IMR-90 (cell line): ENCODE results near the gene NUAK1. TPM values are rescaled to one million over a fixed set of nuclear protein-coding genes. Genes with fewer than 3 reads are reported as not detected.

ENCODE experiments used
- ATAC-seq: fragments of 200-7000 bp; cut with Tn5 transposase; 2 replicates; pipeline ENCODE4 v1.9.1; 2020; ENCODE audit warnings: low read depth, mild to moderate bottlenecking, moderate library complexity
- BruUV-seq: library from RNA; stranded (reverse); fragments of 400-500 nt; replicated peaks from 2 replicates; lab custom pipeline; 2021; lab: Mats Ljungman, UMichigan
- CTCF ChIA-PET: fragments of 300-600 bp; formaldehyde crosslinking; extraction: SDS; loops from one replicate; lab custom pipeline; 2021; ENCODE audit warnings: antibody characterized with exemption; lab: Yijun Ruan, JAX
- POLR2A ChIA-PET: fragments of 300-600 bp; sonication (Branson Sonifier 250); formaldehyde crosslinking; loops from one replicate; lab custom pipeline; 2022; ENCODE audit warnings: antibody characterized with exemption; ENCODE audit not compliant: unreplicated experiment; lab: Charles Lee
- DNase-seq: peaks from one replicate; pipeline ENCODE4 v3.0.0; 2013
- H2AFZ ChIP-seq: replicated peaks from 2 replicates; pipeline ENCODE3; 2013; ENCODE audit warnings: low read length, mild to moderate bottlenecking; ENCODE audit not compliant: poor library complexity
- H2AK5ac ChIP-seq: 2 replicates; pipeline ENCODE4 v1.6.1; 2013; ENCODE audit warnings: low read depth, low read length, inconsistent platforms
- H2AK9ac ChIP-seq: replicated peaks from 2 replicates; pipeline ENCODE3; 2013; ENCODE audit warnings: mild to moderate bottlenecking, low read depth, low read length, moderate library complexity; ENCODE audit not compliant: poor library complexity
- H2BK120ac ChIP-seq: 2 replicates; pipeline ENCODE4 v1.6.1; 2013; ENCODE audit warnings: low read depth, low read length, inconsistent platforms
- H2BK15ac ChIP-seq: 3 replicates; pipeline ENCODE4 v1.6.1; 2013; ENCODE audit warnings: low read depth, low read length, inconsistent platforms
- H2BK20ac ChIP-seq: 2 replicates; pipeline ENCODE4 v1.6.1; 2013; ENCODE audit warnings: low read depth, mild to moderate bottlenecking, inconsistent platforms, low read length, moderate library complexity
- H2BK5ac ChIP-seq: 2 replicates; pipeline ENCODE4 v1.6.1; 2013; ENCODE audit warnings: mild to moderate bottlenecking, low read depth, low read length, inconsistent platforms; ENCODE audit not compliant: poor library complexity, severe bottlenecking
- H3K14ac ChIP-seq: replicated peaks from 2 replicates; pipeline ENCODE4 v1.6.1; 2013; ENCODE audit warnings: low read depth, low read length, inconsistent platforms
- H3K18ac ChIP-seq: 2 replicates; pipeline ENCODE4 v1.6.1; 2013; ENCODE audit warnings: low read depth, low read length, control low read depth
- H3K23ac ChIP-seq: 2 replicates; pipeline ENCODE4 v1.6.1; 2013; ENCODE audit warnings: low read depth, low read length, inconsistent platforms
- H3K27ac ChIP-seq: 2 replicates; pipeline ENCODE4 v1.5.1; 2013; ENCODE audit warnings: mild to moderate bottlenecking, control low read depth, low read length; ENCODE audit not compliant: insufficient read depth
- H3K27me3 ChIP-seq: 2 replicates; pipeline ENCODE4 v1.6.1; 2013; ENCODE audit warnings: low read length; ENCODE audit not compliant: control insufficient read depth, insufficient read depth
- H3K36me3 ChIP-seq: 2 replicates; pipeline ENCODE4 v1.6.1; 2013; ENCODE audit warnings: low read length, mixed read lengths; ENCODE audit not compliant: control insufficient read depth, insufficient read depth
- H3K4ac ChIP-seq: 2 replicates; pipeline ENCODE4 v1.6.1; 2013; ENCODE audit warnings: low read depth, low read length, inconsistent platforms
- H3K4me1 ChIP-seq: 2 replicates; pipeline ENCODE4 v1.6.1; 2013; ENCODE audit warnings: low read length, mixed read lengths; ENCODE audit not compliant: control insufficient read depth, insufficient read depth
- H3K4me2 ChIP-seq: 2 replicates; pipeline ENCODE4 v1.6.1; 2013; ENCODE audit warnings: low read depth, mild to moderate bottlenecking, control low read depth, low read length, moderate library complexity
- H3K4me3 ChIP-seq: 2 replicates; pipeline ENCODE4 v1.5.1; 2013; ENCODE audit warnings: low read depth, mild to moderate bottlenecking, control low read depth, low read length, moderate library complexity; ENCODE audit not compliant: insufficient read depth
- H3K56ac ChIP-seq: 2 replicates; pipeline ENCODE4 v1.6.1; 2013; ENCODE audit warnings: low read length, inconsistent platforms; ENCODE audit not compliant: insufficient read depth; ENCODE audit errors: extremely low read depth
- H3K79me1 ChIP-seq, 2 experiments: 2 replicates each; pipeline ENCODE4 v1.6.1; 2013; ENCODE audit warnings: low read length in 2 of 2, inconsistent platforms in 1 of 2, low read depth in 1 of 2
- H3K9ac ChIP-seq: 2 replicates; pipeline ENCODE4 v1.6.1; 2013; ENCODE audit warnings: low read depth, low read length, control low read depth
- H3K9me1 ChIP-seq: 2 replicates; pipeline ENCODE4 v1.6.1; 2013; ENCODE audit warnings: low read length, inconsistent platforms; ENCODE audit not compliant: insufficient read depth
- H3K9me3 ChIP-seq: 2 replicates; pipeline ENCODE4 v1.6.1; 2013; ENCODE audit warnings: low read length; ENCODE audit not compliant: control insufficient read depth, insufficient read depth
- H4K20me1 ChIP-seq: 2 replicates; pipeline ENCODE4 v1.6.1; 2013; ENCODE audit warnings: low read length, inconsistent platforms; ENCODE audit not compliant: insufficient read depth
- H4K5ac ChIP-seq: 2 replicates; pipeline ENCODE4 v1.6.1; 2013; ENCODE audit warnings: mild to moderate bottlenecking, low read depth, low read length, control low read depth
- H4K8ac ChIP-seq, 2 experiments: 2 replicates each; pipeline ENCODE4 v1.6.1; 2013; ENCODE audit warnings: low read depth in 2 of 2, low read length in 2 of 2, control low read depth in 1 of 2, inconsistent platforms in 1 of 2
- H4K91ac ChIP-seq: 2 replicates; pipeline ENCODE4 v1.6.1; 2013; ENCODE audit warnings: low read depth, low read length, inconsistent platforms; ENCODE audit not compliant: insufficient read depth
- ELK1 ChIP-seq: fragments of 150-350 bp; IDR thresholded peaks from 2 replicates; pipeline ENCODE4 v1.6.1; 2016; ENCODE audit warnings: low read depth, mild to moderate bottlenecking, low read length, moderate library complexity, borderline replicate concordance
- FOS ChIP-seq: fragments of 150-350 bp; IDR thresholded peaks from 2 replicates; pipeline ENCODE4 v1.6.1; 2016; ENCODE audit warnings: low read depth, low read length
- RAD21 ChIP-seq: IDR thresholded peaks from 2 replicates; pipeline ENCODE4 v1.6.1; 2012; ENCODE audit warnings: low read length, improper control_type of control experiment
- WGBS, 2 experiments: methylation state at CpG; one replicate each; pipeline versions ENCODE4 v1.1.5 to v1.1.7; 2013; ENCODE audit warnings: missing lambda C conversion rate in 2 of 2; ENCODE audit not compliant: insufficient read length in 1 of 2; ENCODE audit errors: extremely low coverage in 2 of 2; 5-methylcytosine and 5-hydroxymethylcytosine counted together
- dilution Hi-C: fragments of 300-500 bp; cut with HindIII; formaldehyde crosslinking; loops from one replicate; pipeline ENCODE4 v1.14.3; 2018; ENCODE audit warnings: low sequenced_read_pairs; ENCODE audit not compliant: unreplicated experiment
- in situ Hi-C: fragments of 300-500 bp; cut with MboI; formaldehyde crosslinking; loops from 3 replicates; pipeline ENCODE4 v1.14.3; 2019; ENCODE audit warnings: low sequenced_read_pairs, inconsistent platforms, mixed read lengths
- intact Hi-C: fragments of 100-400 bp; cut with micrococcal nuclease; formaldehyde crosslinking; loops from 2 replicates; pipeline ENCODE4 v1.10.0; 2022
- polyA plus RNA-seq, 3 experiments: library from polyadenylated mRNA; depleted of rRNA; stranded (reverse); fragments of >200 nt; gene quantifications; 2 replicates each; pipeline ENCODE4 v1.2.3, GENCODE V29; 2012; ENCODE audit warnings: low replicate concordance in 1 of 3
- total RNA-seq: library from RNA; depleted of rRNA; stranded (reverse); fragments of >200 nt; gene quantifications from 2 replicates; pipeline ENCODE4 v1.2.3, GENCODE V29; 2012

Gene NUAK1
- total and polyA plus RNA-seq, 2 of the 4 experiments (the other 2 are of a cell fraction), result 4.8 to 8.8 TPM

- Histone ChIP-seq H3K18ac (no peak overlapping the region), H3K4me1 (peaks cover 5% of the 10 kb centered on the region; the same call in 1 of the 2 replicates), H2BK5ac (no peak overlapping the region), H3K4me2 (no peak overlapping the region), H3K56ac (no peak overlapping the region), H2BK120ac (no peak overlapping the region), H3K9me1 (peaks cover 11% of the 10 kb centered on the region; the same call in 1 of the 2 replicates), H3K4ac (no peak overlapping the region), H3K9me3 (no peaks in the 10 kb centered on the region), H4K20me1 (no peaks in the 10 kb centered on the region), H2BK20ac (no peak overlapping the region), H2AK9ac (no peak overlapping the region), H3K79me1 (peaks cover 0 to 13% of the 10 kb centered on the region in 2 experiments; a peak in 1 of 4 replicates), H4K8ac (no peak overlapping the region), H2AK5ac (no peak overlapping the region), H4K5ac (no peak overlapping the region), H3K36me3 (peaks cover 20% of the 10 kb centered on the region), H3K14ac (no peak overlapping the region), H4K91ac (no peak overlapping the region), H3K27ac (no peak overlapping the region), H2AFZ (no peak overlapping the region), H2BK15ac (no peak overlapping the region), H3K27me3 (no peaks in the 10 kb centered on the region), H3K4me3 (no peak overlapping the region), H3K23ac (no peak overlapping the region), H3K9ac (no peak overlapping the region)
- intact Hi-C loops (no loop called here), dilution Hi-C loops (no loop called here), in situ Hi-C loops (no loop called here)
- DNase-seq (no peak), ATAC-seq (no peak)
- CTCF ChIA-PET, result interaction anchor here (0.5 kb wide), 1 partner anchor 81 kb away, joined by 3 read pairs; no protein-coding TSS in a partner anchor
- 87% methylated on average over 3 of the region's 5 CpGs; no CpG with 5 or more reads in 1 of the 2 experiments for WGBS, 2 experiments
- BruUV-seq, result no TSS peak
- POLR2A ChIA-PET, result no interaction called here
- TF ChIP-seq RAD21, result no peak
- no peak for TF ChIP-seq ELK1
- TF ChIP-seq FOS, result no peak
Measured at GRCh38 chr12:106062693-106063092, 76.1 kb downstream of the NUAK1 start.
